ENCODE data around the gene CTNND1. TPM values are rescaled to one million over a fixed set of nuclear protein-coding genes. Genes with fewer than 3 reads are reported as not detected.
"Not testable (repeated sequence)": the region's sequence is repeated elsewhere in the genome, so short reads cannot be mapped to it uniquely, and the experiment has no call there.

CTNND1 gene
- total RNA-seq (10 to 100 TPM in 4 of 5 experiments, 1 to 10 TPM in 1; 9.3 to 32.0 (median 13.7) TPM), polyA plus RNA-seq (1 to 10 TPM in 1 of 2 donors, under 1 TPM in 1; 0.80 to 2.0 TPM), total RNA-seq (5.0 reads per million, percentile 24 among the genes with 10 or more reads in this experiment)

- DNase-seq (no peak), ATAC-seq (peak; percentile 78)
- peaks cover 0 to 7% (median 0%) of the 10 kb centered on the region in 5 donors for H3K36me3 Mint-ChIP-seq
- H3K4me3 ChIP-seq (ENCODE audit: low read length): no peak within 1 kb of the TSS
- no peak within 1 kb of the TSS for H3K27ac ChIP-seq (ENCODE audit: low read depth, low read length)
- no peaks in the 10 kb centered on the region for H3K36me3 ChIP-seq (ENCODE audit: control insufficient read depth in 2 of 3, insufficient read depth in 3 of 3, low read length in 3 of 3)
- ChIA-PET CTCF (interaction anchor here (0.6 to 2.9 kb wide), 4 partner anchors 26 to 190 kb away, joined by 3 to 14 read pairs (median 4); no protein-coding TSS in a partner anchor), POLR2A (no interaction called here)
- H3K9me3 ChIP-seq (ENCODE audit: control insufficient read depth in 2 of 3, low read length in 3 of 3): no peaks in the 10 kb centered on the region
- no peaks in the 10 kb centered on the region for H3K9me3 Mint-ChIP-seq
- H3K27me3 Mint-ChIP-seq: peaks cover 0 to 5% (median 0%) of the 10 kb centered on the region in 5 donors
- peaks cover 17 to 39% (median 28%) of the 10 kb centered on the region in 7 donors for H3K4me1 Mint-ChIP-seq
- H3K4me1 ChIP-seq (ENCODE audit: control insufficient read depth in 2 of 2, insufficient read depth in 2 of 2, low read length in 2 of 2): peaks cover 0 to 11% of the 10 kb centered on the region in 2 donors
- H3K4me3 Mint-ChIP-seq: peak within 1 kb of the TSS; percentile 7 to 65 (median 32)
- no peaks in the 10 kb centered on the region for H3K27me3 ChIP-seq (ENCODE audit: control insufficient read depth in 2 of 2, insufficient read depth in 2 of 2, low read length in 2 of 2)
- intact Hi-C loops (cut with micrococcal nuclease): no loop called here
- H3K27ac Mint-ChIP-seq: peak within 1 kb of the TSS in 5 of 9 donors; percentile 20 to 52 (median 45)
Observed at GRCh38 chr11:57761301-57762234, at the start of gene CTNND1. TSS of gene CTNND1 (plus strand) at chr11:57761802. CDS start at chr11:57791479, 29,677 bp downstream.

- Histone ChIP-seq H3K9me3 (ENCODE audit: control insufficient read depth in 2 of 3, low read length in 3 of 3) (no peaks in the 10 kb centered on the region), H3K4me3 (ENCODE audit: low read length) (peak within 1 kb of the TSS; percentile 98), H3K36me3 (ENCODE audit: control insufficient read depth in 2 of 3, insufficient read depth in 3 of 3, low read length in 3 of 3) (peaks cover 0 to 16% (median 0%) of the 10 kb centered on the region in 3 experiments), H3K27ac (ENCODE audit: low read depth, low read length) (peak within 1 kb of the TSS; percentile 95), H3K4me1 (ENCODE audit: control insufficient read depth in 2 of 2, insufficient read depth in 2 of 2, low read length in 2 of 2) (peaks cover 25 to 33% of the 10 kb centered on the region in 2 donors), H3K27me3 (ENCODE audit: control insufficient read depth in 2 of 2, insufficient read depth in 2 of 2, low read length in 2 of 2) (no peaks in the 10 kb centered on the region)
- Mint-ChIP-seq H3K27me3 (no peaks in the 10 kb centered on the region), H3K27ac (peak within 1 kb of the TSS; percentile 87 to 99 (median 95)), H3K36me3 (peaks cover 0 to 5% (median 0%) of the 10 kb centered on the region in 5 donors), H3K4me3 (peak within 1 kb of the TSS; percentile 86 to 99 (median 98)), H3K9me3 (peaks cover 0 to 2% (median 0%) of the 10 kb centered on the region in 11 donors), H3K4me1 (peaks cover 14 to 61% (median 52%) of the 10 kb centered on the region in 7 donors)
- peak; percentile 94 for ATAC-seq
- ChIA-PET CTCF (interaction anchor here (0.7 to 1.0 kb wide), 2 partner anchors 69 to 842 kb away, joined by 3 to 5 read pairs; no protein-coding TSS in a partner anchor), POLR2A (interaction anchor here (0.5 to 2.7 kb wide), 16 partner anchors 11 to 865 kb away, joined by 3 to 24 read pairs (median 4); partner anchors contain the start of genes SELENOH, UBE2L6 and YPEL4)
- intact Hi-C loops (cut with micrococcal nuclease): loop anchor here (1.0 to 5.0 kb wide), 19 partner anchors 29 to 1955 kb away; partner anchors contain the start of genes CLP1 (in 2 of the 2), OSBP (in 2 of the 2), SELENOH (in 2 of the 2) and TIMM10 (in 2 of the 2)
- DNase-seq: peak; percentile 73 to 96 (median 91)
Observed at GRCh38 chr11:57712256-57713150, 49.1 kb upstream of the CTNND1 start, which contains the start of gene TMX2. TSS of gene TMX2 (plus strand) at chr11:57712593. CDS start at chr11:57712619, 26 bp downstream.

GRCh38 chr11:57713835-57714234, 47.8 kb upstream of the CTNND1 start:
- ATAC-seq (no peak), DNase-seq (no peak)
- Mint-ChIP-seq H3K4me1 (peaks cover 14 to 64% (median 42%) of the 10 kb centered on the region in 7 donors), H3K27me3 (no peaks in the 10 kb centered on the region), H3K4me3 (peak overlapping the region; percentile 86 to 99 (median 98)), H3K9me3 (peaks cover 0 to 2% (median 0%) of the 10 kb centered on the region in 11 donors), H3K27ac (peak overlapping the region in 8 of 9 donors; percentile 51 to 98 (median 89)), H3K36me3 (peaks cover 0 to 8% (median 6%) of the 10 kb centered on the region in 5 donors)
- Histone ChIP-seq H3K36me3 (ENCODE audit: control insufficient read depth in 2 of 3, insufficient read depth in 3 of 3, low read length in 3 of 3) (peaks cover 0 to 17% (median 0%) of the 10 kb centered on the region in 3 experiments), H3K27me3 (ENCODE audit: control insufficient read depth in 2 of 2, insufficient read depth in 2 of 2, low read length in 2 of 2) (no peaks in the 10 kb centered on the region), H3K4me3 (ENCODE audit: low read length) (peak overlapping the region; percentile 98), H3K27ac (ENCODE audit: low read depth, low read length) (peak overlapping the region; percentile 85), H3K9me3 (ENCODE audit: control insufficient read depth in 2 of 3, low read length in 3 of 3) (no peaks in the 10 kb centered on the region), H3K4me1 (ENCODE audit: control insufficient read depth in 2 of 2, insufficient read depth in 2 of 2, low read length in 2 of 2) (peaks cover 25 to 33% of the 10 kb centered on the region in 2 donors)
- POLR2A ChIA-PET: interaction anchor here (0.8 to 2.7 kb wide), 5 partner anchors 11 to 87 kb away, joined by 3 to 18 read pairs (median 6); partner anchors contain the start of gene SELENOH
- CTCF ChIA-PET: interaction anchor here (0.6 to 1.3 kb wide), 4 partner anchors 11 to 249 kb away, joined by 3 to 6 read pairs (median 4); no protein-coding TSS in a partner anchor
- intact Hi-C loops (cut with micrococcal nuclease): loop anchor here (2.0 to 5.0 kb wide), 3 partner anchors 379 to 1953 kb away; partner anchors contain the start of genes OSBP (in 1 of the 2), PATL1 (in 1 of the 2) and SSRP1 (in 1 of the 2)

- intact Hi-C loops (cut with micrococcal nuclease); DNase-seq; ATAC-seq: not testable (repeated sequence)
Observed at GRCh38 chr11:57716726-57717125, 44.9 kb upstream of the CTNND1 start.

GRCh38 chr11:57727185-57727584, 34.4 kb upstream of the CTNND1 start:
- no peak overlapping the region for H3K4me3 Mint-ChIP-seq
- no peak overlapping the region for H3K4me3 ChIP-seq (ENCODE audit: low read length)
- no peaks in the 10 kb centered on the region for H3K4me1 ChIP-seq (ENCODE audit: control insufficient read depth in 2 of 2, insufficient read depth in 2 of 2, low read length in 2 of 2)
- intact Hi-C loops (cut with micrococcal nuclease): no loop called here
- no peak overlapping the region for H3K27ac ChIP-seq (ENCODE audit: low read depth, low read length)
- peak overlapping the region in 4 of 9 donors; percentile 14 to 72 (median 38) for H3K27ac Mint-ChIP-seq
- ChIA-PET POLR2A (interaction anchor here (0.9 kb wide), 1 partner anchor 13 kb away, joined by 3 read pairs; no protein-coding TSS in a partner anchor), CTCF (no interaction called here)
- H3K27me3 Mint-ChIP-seq: no peaks in the 10 kb centered on the region
- H3K9me3 ChIP-seq (ENCODE audit: control insufficient read depth in 2 of 3, low read length in 3 of 3): no peaks in the 10 kb centered on the region
- peaks cover 5 to 27% (median 12%) of the 10 kb centered on the region in 7 donors for H3K4me1 Mint-ChIP-seq
- DNase-seq (no peak), ATAC-seq (no peak)
- H3K27me3 ChIP-seq (ENCODE audit: control insufficient read depth in 2 of 2, insufficient read depth in 2 of 2, low read length in 2 of 2): no peaks in the 10 kb centered on the region
- peaks cover 0 to 5% (median 0%) of the 10 kb centered on the region in 3 experiments for H3K36me3 ChIP-seq (ENCODE audit: control insufficient read depth in 2 of 3, insufficient read depth in 3 of 3, low read length in 3 of 3)
- no peaks in the 10 kb centered on the region for H3K36me3 Mint-ChIP-seq
- H3K9me3 Mint-ChIP-seq: no peaks in the 10 kb centered on the region

More at GRCh38 chr11:57716726-57717125, 44.9 kb upstream of the CTNND1 start:
- Histone ChIP-seq H3K36me3 (ENCODE audit: control insufficient read depth in 2 of 3, insufficient read depth in 3 of 3, low read length in 3 of 3) (peaks cover 0 to 33% (median 0%) of the 10 kb centered on the region in 3 experiments), H3K4me1 (ENCODE audit: control insufficient read depth in 2 of 2, insufficient read depth in 2 of 2, low read length in 2 of 2) (peaks cover 17 to 20% of the 10 kb centered on the region in 2 donors)
- H3K36me3 Mint-ChIP-seq; H3K9me3 ChIP-seq (ENCODE audit: control insufficient read depth in 2 of 3, low read length in 3 of 3); H3K9me3 Mint-ChIP-seq; H3K4me3 Mint-ChIP-seq; H3K4me3 ChIP-seq (ENCODE audit: low read length); H3K27me3 ChIP-seq (ENCODE audit: control insufficient read depth in 2 of 2, insufficient read depth in 2 of 2, low read length in 2 of 2); H3K27ac Mint-ChIP-seq; H3K27ac ChIP-seq (ENCODE audit: low read depth, low read length); H3K27me3 Mint-ChIP-seq; POLR2A ChIA-PET; CTCF ChIA-PET: not testable (repeated sequence)
- peaks cover 14 to 37% (median 26%) of the 10 kb centered on the region in 7 donors for H3K4me1 Mint-ChIP-seq

Data from naive thymus-derived CD4-positive, alpha-beta T cell (primary cell).